Thymus (tissue), 11 donors: Measurements from ENCODE around the gene KDM4B. TPM values are rescaled to one million over a fixed set of nuclear protein-coding genes. Genes with fewer than 3 reads are reported as not detected.

Experiments
- DNase-seq, 9 donors: peaks; one replicate each; pipeline ENCODE4 v3.0.0-alpha.2; 2013; ENCODE audit warnings: low spot score in 9 of 9, low read depth in 6 of 9, missing footprints in 1 of 9
- H3K27ac ChIP-seq, 2 donors: one replicate each; pipeline ENCODE4 v1.5.1; 2013; ENCODE audit warnings: control low read depth in 1 of 2, low read depth in 1 of 2, low read length in 1 of 2, mild to moderate bottlenecking in 1 of 2, moderate library complexity in 1 of 2
- H3K27me3 ChIP-seq, 2 donors: one replicate each; pipeline ENCODE4 v1.5.1; 2013; ENCODE audit warnings: low read length in 1 of 2; ENCODE audit not compliant: control insufficient read depth in 2 of 2, insufficient read depth in 1 of 2
- H3K36me3 ChIP-seq, 2 donors: one replicate each; pipeline ENCODE4 v1.5.1; 2013; ENCODE audit warnings: low read length in 1 of 2, mild to moderate bottlenecking in 1 of 2, moderate library complexity in 1 of 2; ENCODE audit not compliant: control insufficient read depth in 2 of 2, insufficient read depth in 2 of 2
- H3K4me1 ChIP-seq, 2 donors: one replicate each; pipeline ENCODE4 v1.5.1; 2013; ENCODE audit warnings: low read length in 2 of 2; ENCODE audit not compliant: control insufficient read depth in 2 of 2, insufficient read depth in 2 of 2
- H3K4me3 ChIP-seq, 2 donors: one replicate each; pipeline ENCODE4 v1.5.1; 2013; ENCODE audit warnings: low read length in 2 of 2, control low read depth in 1 of 2, mild to moderate bottlenecking in 1 of 2
- H3K9me3 ChIP-seq, 2 donors: one replicate each; pipeline ENCODE4 v1.5.1; 2013; ENCODE audit warnings: low read length in 1 of 2, mild to moderate bottlenecking in 1 of 2; ENCODE audit not compliant: control insufficient read depth in 2 of 2, insufficient read depth in 1 of 2
- WGBS: extraction: QIAGEN DNeasy Blood & Tissue Kit; methylation state at CpG from one replicate; pipeline ENCODE4 v1.1.7; 2013; 5-methylcytosine and 5-hydroxymethylcytosine counted together
- polyA plus RNA-seq: library from polyadenylated mRNA; stranded (reverse); fragments of 200-250 nt; gene quantifications from one replicate; pipeline ENCODE4 v1.2.3, GENCODE V29; 2013
- total RNA-seq: library from RNA; stranded (reverse); fragments of 120-200 nt; gene quantifications from one replicate; pipeline ENCODE4 v1.2.4, GENCODE V29; 2013
- donor health status: healthy.

The KDM4B gene
- total and polyA plus RNA-seq, 2 donors, result 8.6 to 24.6 TPM

- Histone ChIP-seq H3K4me1 (peaks cover 0 to 20% of the 10 kb centered on the region in 2 donors), H3K36me3 (peaks cover 28 to 59% of the 10 kb centered on the region in 2 donors), H3K9me3 (no peaks in the 10 kb centered on the region), H3K4me3 (no peak overlapping the region), H3K27me3 (no peaks in the 10 kb centered on the region), H3K27ac (no peak overlapping the region)
- 89% methylated on average over 14 of the region's 14 CpGs for WGBS
- peak in 3 of 9 donors; percentile 19 to 53 (median 43) for DNase-seq
Measured at GRCh38 chr19:5038631-5039271, 69.8 kb downstream of the KDM4B start.

GRCh38 chr19:5039642-5040543, 71.0 kb downstream of the KDM4B start:
- no peak overlapping the region for H3K4me3 ChIP-seq
- H3K36me3 ChIP-seq, result peaks cover 25 to 53% of the 10 kb centered on the region in 2 donors
- no peak overlapping the region for H3K27ac ChIP-seq
- WGBS, result 98% methylated on average over 43 of the region's 43 CpGs
- no peaks in the 10 kb centered on the region for H3K9me3 ChIP-seq
- no peak for DNase-seq
- no peaks in the 10 kb centered on the region for H3K27me3 ChIP-seq
- peaks cover 0 to 20% of the 10 kb centered on the region in 2 donors for H3K4me1 ChIP-seq

- no peak overlapping the region for H3K27ac ChIP-seq
- H3K4me1 ChIP-seq, result peaks cover 0 to 20% of the 10 kb centered on the region in 2 donors
- H3K9me3 ChIP-seq, result no peaks in the 10 kb centered on the region
- DNase-seq, result no peak
- H3K4me3 ChIP-seq, result no peak overlapping the region
- 97% methylated on average over 28 of the region's 28 CpGs for WGBS
- peaks cover 21 to 49% of the 10 kb centered on the region in 2 donors for H3K36me3 ChIP-seq
- H3K27me3 ChIP-seq, result no peaks in the 10 kb centered on the region
Measured at GRCh38 chr19:5040544-5041167, 71.7 kb downstream of the KDM4B start.

- Histone ChIP-seq H3K4me3 (no peak overlapping the region), H3K27me3 (no peaks in the 10 kb centered on the region), H3K27ac (no peak overlapping the region), H3K9me3 (no peaks in the 10 kb centered on the region), H3K36me3 (peaks cover 21 to 45% of the 10 kb centered on the region in 2 donors), H3K4me1 (peaks cover 0 to 25% of the 10 kb centered on the region in 2 donors)
- no peak for DNase-seq
- 92% methylated on average over 29 of the region's 29 CpGs for WGBS
Measured at GRCh38 chr19:5041168-5041912, 72.4 kb downstream of the KDM4B start.

GRCh38 chr19:5041913-5042187, 72.9 kb downstream of the KDM4B start:
- Histone ChIP-seq H3K27ac (no peak overlapping the region), H3K36me3 (peaks cover 22 to 40% of the 10 kb centered on the region in 2 donors), H3K4me1 (peaks cover 0 to 25% of the 10 kb centered on the region in 2 donors), H3K4me3 (no peak overlapping the region), H3K9me3 (no peaks in the 10 kb centered on the region), H3K27me3 (no peaks in the 10 kb centered on the region)
- 95% methylated on average over 11 of the region's 11 CpGs for WGBS
- DNase-seq, result no peak

GRCh38 chr19:5042556-5042955, 73.6 kb downstream of the KDM4B start:
- WGBS, result 93% methylated on average over 18 of the region's 18 CpGs
- Histone ChIP-seq H3K9me3 (no peaks in the 10 kb centered on the region), H3K36me3 (peaks cover 29 to 41% of the 10 kb centered on the region in 2 donors), H3K27me3 (no peaks in the 10 kb centered on the region), H3K27ac (no peak overlapping the region), H3K4me1 (peaks cover 0 to 19% of the 10 kb centered on the region in 2 donors), H3K4me3 (no peak overlapping the region)
- no peak for DNase-seq

GRCh38 chr19:5045029-5045428, 76.1 kb downstream of the KDM4B start:
- Histone ChIP-seq H3K4me1 (peaks cover 0 to 23% of the 10 kb centered on the region in 2 donors), H3K36me3 (peaks cover 30 to 35% of the 10 kb centered on the region in 2 donors), H3K4me3 (no peak overlapping the region), H3K27ac (no peak overlapping the region), H3K27me3 (no peaks in the 10 kb centered on the region), H3K9me3 (no peaks in the 10 kb centered on the region)
- WGBS, result 98% methylated on average over 16 of the region's 16 CpGs
- DNase-seq, result no peak

- 91% methylated on average over 8 of the region's 8 CpGs for WGBS
- H3K36me3 ChIP-seq, result peaks cover 23 to 30% of the 10 kb centered on the region in 2 donors
Measured at GRCh38 chr19:5045956-5046338, 77.0 kb downstream of the KDM4B start.

More at GRCh38 chr19:5045956-5046338, 77.0 kb downstream of the KDM4B start:
- H3K9me3 ChIP-seq, result no peaks in the 10 kb centered on the region
- peaks cover 0 to 26% of the 10 kb centered on the region in 2 donors for H3K4me1 ChIP-seq
- H3K27ac ChIP-seq, result no peak overlapping the region
- H3K27me3 ChIP-seq, result no peaks in the 10 kb centered on the region
- H3K4me3 ChIP-seq, result no peak overlapping the region
- DNase-seq, result no peak
